NCI-H460 (cell line): ENCODE results near the gene TNFRSF18. TPM values are rescaled to one million over a fixed set of nuclear protein-coding genes. Genes with fewer than 3 reads are reported as not detected.

ENCODE experiments used
- DNase-seq: peaks from one replicate; pipeline ENCODE4 v3.0.0-alpha.2; 2016; ENCODE audit warnings: low read depth; ENCODE audit errors: extremely low read depth
- total RNA-seq: library from RNA; depleted of rRNA; stranded (reverse); fragments of >200 nt; shearing (Covaris generic); gene quantifications from 2 replicates; pipeline ENCODE4 v1.2.3, GENCODE V29; 2014

Gene TNFRSF18
- total RNA-seq, 1 experiment from 2014 or later = not detected

- DNase-seq = no peak
These were observed 22.4 kb upstream of the TNFRSF18 start for GRCh38 chr1:1228596-1229321.

GRCh38 chr1:1228187-1228586 is 21.8 kb upstream of the TNFRSF18 start:
- no peak for DNase-seq

- no peak for DNase-seq
These were observed 21.0 kb upstream of the TNFRSF18 start for GRCh38 chr1:1227386-1227785.

- no peak for DNase-seq
These were observed 20.4 kb upstream of the TNFRSF18 start for GRCh38 chr1:1226566-1227362.

- no peak for DNase-seq
These were observed 19.5 kb upstream of the TNFRSF18 start for GRCh38 chr1:1225913-1226312.

GRCh38 chr1:1225238-1225845 is 18.9 kb upstream of the TNFRSF18 start:
- no peak for DNase-seq

- no peak for DNase-seq
These were observed 17.5 kb upstream of the TNFRSF18 start for GRCh38 chr1:1223891-1224290.

GRCh38 chr1:1223321-1223720 is 16.9 kb upstream of the TNFRSF18 start:
- DNase-seq = no peak

GRCh38 chr1:1222575-1223225 is 16.3 kb upstream of the TNFRSF18 start:
- no peak for DNase-seq

GRCh38 chr1:1221887-1222574 is 15.6 kb upstream of the TNFRSF18 start:
- DNase-seq = no peak

GRCh38 chr1:1220197-1220596 is 13.8 kb upstream of the TNFRSF18 start:
- no peak for DNase-seq

- DNase-seq = no peak
These were observed 12.9 kb upstream of the TNFRSF18 start for GRCh38 chr1:1219341-1219740.

- DNase-seq = no peak
These were observed 12.3 kb upstream of the TNFRSF18 start for GRCh38 chr1:1218524-1219200.

GRCh38 chr1:1217621-1218523 is 11.5 kb upstream of the TNFRSF18 start:
- DNase-seq = no peak

GRCh38 chr1:1216770-1217620 is 10.6 kb upstream of the TNFRSF18 start:
- DNase-seq = no peak

GRCh38 chr1:1215881-1216605 is 9.7 kb upstream of the TNFRSF18 start:
- DNase-seq = no peak

- DNase-seq = no peak
These were observed 8.8 kb upstream of the TNFRSF18 start for GRCh38 chr1:1215080-1215676.
